Calu3 (cell line): ENCODE results near the gene ANKMY1. TPM values are rescaled to one million over a fixed set of nuclear protein-coding genes. Genes with fewer than 3 reads are reported as not detected.

ENCODE experiments used
- BruUV-seq: library from RNA; stranded (reverse); fragments of 400-500 nt; replicated peaks from 2 replicates; lab custom pipeline; 2021; lab: Mats Ljungman, UMichigan
- CTCF ChIA-PET: fragments of 300-600 bp; sonication (Branson Sonifier 250); formaldehyde crosslinking; loops from one replicate; lab custom pipeline; 2022; ENCODE audit warnings: antibody characterized with exemption; lab: Charles Lee
- DNase-seq: peaks from one replicate; pipeline ENCODE4 v3.0.0; 2022
- H3K27ac Mint-ChIP-seq: one replicate; pipeline ENCODE4 v1.8.0; 2022; ENCODE audit warnings: mixed read lengths; ENCODE audit not compliant: unreplicated experiment
- H3K27me3 Mint-ChIP-seq: one replicate; pipeline ENCODE4 v1.8.0; 2022; ENCODE audit warnings: mixed read lengths; ENCODE audit not compliant: unreplicated experiment
- H3K36me3 Mint-ChIP-seq: one replicate; pipeline ENCODE4 v1.8.0; 2022; ENCODE audit warnings: mild to moderate bottlenecking, moderate library complexity, mixed read lengths; ENCODE audit not compliant: insufficient read depth, unreplicated experiment
- H3K4me1 Mint-ChIP-seq: one replicate; pipeline ENCODE4 v1.8.0; 2022; ENCODE audit warnings: mild to moderate bottlenecking, low read depth, mixed read lengths; ENCODE audit not compliant: unreplicated experiment
- H3K4me3 Mint-ChIP-seq: one replicate; pipeline ENCODE4 v1.8.0; 2022; ENCODE audit warnings: mild to moderate bottlenecking, low read depth, moderate library complexity, mixed read lengths; ENCODE audit not compliant: unreplicated experiment
- H3K9me3 Mint-ChIP-seq: one replicate; pipeline ENCODE4 v1.8.0; 2022; ENCODE audit warnings: low read depth, mixed read lengths; ENCODE audit not compliant: unreplicated experiment
- intact Hi-C: fragments of 100-400 bp; cut with micrococcal nuclease; formaldehyde crosslinking; loops from one replicate; pipeline ENCODE4 v1.10.0; 2022; ENCODE audit not compliant: unreplicated experiment
- total RNA-seq: library from RNA; stranded (reverse); gene quantifications from 2 replicates; pipeline ENCODE4 v1.2.3, GENCODE V29; 2022
- TF ChIP-seq, protein P1 (sequence below): fragments of 200-600 bp; IDR thresholded peaks from one replicate; pipeline ENCODE4 v1.8.0; 2022; ENCODE audit warnings: antibody characterized with exemption; ENCODE audit not compliant: unreplicated experiment

ANKMY1 gene
- total RNA-seq, 1 experiment from 2014 or later: 38.2 TPM

DNA sequence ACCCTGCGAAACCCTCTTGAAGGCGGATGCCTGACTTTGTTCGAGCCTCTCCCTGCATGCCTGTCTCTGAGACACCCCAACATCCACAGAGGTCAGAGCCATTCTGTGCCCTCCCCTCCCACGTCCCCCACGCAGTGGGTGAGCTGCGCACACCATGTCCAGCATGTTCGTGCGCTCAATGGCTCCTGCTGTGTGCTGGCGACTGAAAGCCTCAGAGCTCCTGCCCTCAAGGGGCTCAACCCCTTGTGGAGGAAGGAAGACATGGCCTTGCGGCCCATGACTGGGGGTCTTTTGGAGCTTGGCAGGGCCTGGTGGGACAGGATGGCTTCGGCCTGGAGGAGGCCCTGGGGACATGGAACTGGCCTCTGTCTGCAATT is 45.7 kb downstream of the ANKMY1 start:
- Mint-ChIP-seq H3K4me3 (no peak overlapping the region), H3K27me3 (no peaks in the 10 kb centered on the region), H3K4me1 (peaks cover 12% of the 10 kb centered on the region), H3K9me3 (no peaks in the 10 kb centered on the region), H3K27ac (no peak overlapping the region), H3K36me3 (peaks cover 15% of the 10 kb centered on the region)
- TF ChIP-seq, protein P1, sequence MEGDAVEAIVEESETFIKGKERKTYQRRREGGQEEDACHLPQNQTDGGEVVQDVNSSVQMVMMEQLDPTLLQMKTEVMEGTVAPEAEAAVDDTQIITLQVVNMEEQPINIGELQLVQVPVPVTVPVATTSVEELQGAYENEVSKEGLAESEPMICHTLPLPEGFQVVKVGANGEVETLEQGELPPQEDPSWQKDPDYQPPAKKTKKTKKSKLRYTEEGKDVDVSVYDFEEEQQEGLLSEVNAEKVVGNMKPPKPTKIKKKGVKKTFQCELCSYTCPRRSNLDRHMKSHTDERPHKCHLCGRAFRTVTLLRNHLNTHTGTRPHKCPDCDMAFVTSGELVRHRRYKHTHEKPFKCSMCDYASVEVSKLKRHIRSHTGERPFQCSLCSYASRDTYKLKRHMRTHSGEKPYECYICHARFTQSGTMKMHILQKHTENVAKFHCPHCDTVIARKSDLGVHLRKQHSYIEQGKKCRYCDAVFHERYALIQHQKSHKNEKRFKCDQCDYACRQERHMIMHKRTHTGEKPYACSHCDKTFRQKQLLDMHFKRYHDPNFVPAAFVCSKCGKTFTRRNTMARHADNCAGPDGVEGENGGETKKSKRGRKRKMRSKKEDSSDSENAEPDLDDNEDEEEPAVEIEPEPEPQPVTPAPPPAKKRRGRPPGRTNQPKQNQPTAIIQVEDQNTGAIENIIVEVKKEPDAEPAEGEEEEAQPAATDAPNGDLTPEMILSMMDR: no peak
- DNase-seq: no peak
- CTCF ChIA-PET: no interaction called here
- BruUV-seq: no TSS peak
- intact Hi-C loops: no loop called here

DNA sequence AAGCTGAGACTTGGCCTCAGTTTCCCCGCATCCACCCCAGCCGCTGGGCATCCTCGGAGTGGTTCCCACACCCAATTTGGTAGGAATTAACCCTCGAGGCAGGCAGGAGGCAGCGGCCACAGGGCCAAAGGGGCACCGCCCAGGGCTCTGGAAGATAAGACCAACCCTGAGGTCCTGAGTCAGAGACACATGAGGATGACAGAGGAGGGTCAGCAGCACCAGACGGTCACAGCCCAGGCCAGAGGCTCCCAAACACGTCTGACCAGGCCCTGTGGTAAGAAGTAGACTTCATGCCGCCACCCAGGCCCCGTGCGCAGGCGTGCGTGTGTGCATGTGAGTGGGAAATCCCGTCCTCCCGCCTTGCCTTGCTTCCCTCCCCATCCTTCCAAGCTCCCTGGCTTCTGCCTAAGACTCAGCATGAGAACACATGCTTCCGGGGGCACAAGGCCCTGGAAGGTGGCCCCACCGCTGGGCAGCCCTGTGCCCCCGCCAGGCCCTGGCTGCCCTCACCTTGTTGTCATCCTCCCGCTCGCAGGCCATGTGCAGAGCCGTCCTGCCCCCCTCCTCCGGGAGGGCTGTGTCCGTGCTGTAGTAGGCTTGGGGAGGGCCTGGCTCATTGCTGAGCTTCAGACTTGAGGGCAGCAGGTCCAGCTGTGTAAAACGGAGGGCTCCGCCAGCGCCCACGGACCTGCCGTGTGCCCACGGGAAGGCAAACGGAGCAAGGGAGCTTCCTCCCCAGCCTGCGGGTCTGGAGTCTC is 46.3 kb downstream of the ANKMY1 start:
- no peak overlapping the region for H3K27ac Mint-ChIP-seq
- no peaks in the 10 kb centered on the region for H3K9me3 Mint-ChIP-seq
- H3K4me1 Mint-ChIP-seq: peaks cover 12% of the 10 kb centered on the region
- H3K4me3 Mint-ChIP-seq: no peak overlapping the region
- intact Hi-C loops: no loop called here
- H3K36me3 Mint-ChIP-seq: peaks cover 15% of the 10 kb centered on the region
- no peak for DNase-seq
- no peaks in the 10 kb centered on the region for H3K27me3 Mint-ChIP-seq
- no TSS peak for BruUV-seq
- TF ChIP-seq, protein P1: no peak
- CTCF ChIA-PET: no interaction called here

DNA sequence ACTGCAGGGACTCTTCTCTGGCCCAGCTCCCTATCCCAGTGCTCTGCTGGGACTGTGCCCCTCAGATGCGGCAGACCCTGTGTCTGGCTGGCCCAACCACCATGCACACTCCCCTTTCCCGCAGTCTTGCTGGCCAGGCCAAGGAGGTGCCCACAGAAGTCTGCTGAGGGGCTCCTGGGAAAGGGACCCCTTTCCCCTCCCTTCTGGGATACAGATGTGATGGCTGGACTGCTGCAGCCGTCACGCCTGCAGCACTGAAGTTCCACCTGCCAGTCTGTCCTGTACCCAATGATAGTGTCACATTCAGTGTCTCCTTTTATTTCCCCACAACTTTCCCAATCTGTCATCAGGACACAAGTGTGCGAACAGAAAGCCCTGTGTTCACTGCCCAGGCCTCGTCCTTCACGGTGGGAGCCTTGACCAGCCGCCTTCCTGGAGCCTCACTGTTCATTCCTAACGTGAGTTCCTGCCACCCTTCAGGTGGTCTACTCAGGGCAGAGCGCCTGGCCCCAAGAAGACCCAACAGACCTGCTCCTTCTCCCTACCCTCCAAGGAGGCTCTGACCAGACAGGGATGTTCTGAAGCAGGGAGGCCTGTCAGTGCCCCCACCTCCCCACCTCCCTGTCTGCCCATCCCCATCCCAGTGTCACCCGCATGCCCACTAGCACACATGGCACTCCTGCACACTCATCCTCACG is 47.1 kb downstream of the ANKMY1 start:
- Mint-ChIP-seq H3K4me1 (peaks cover 12% of the 10 kb centered on the region), H3K27me3 (no peaks in the 10 kb centered on the region), H3K4me3 (no peak overlapping the region), H3K9me3 (no peaks in the 10 kb centered on the region), H3K27ac (no peak overlapping the region), H3K36me3 (peaks cover 15% of the 10 kb centered on the region)
- no TSS peak for BruUV-seq
- TF ChIP-seq, protein P1: no peak
- no peak for DNase-seq
- intact Hi-C loops: no loop called here
- CTCF ChIA-PET: no interaction called here

DNA sequence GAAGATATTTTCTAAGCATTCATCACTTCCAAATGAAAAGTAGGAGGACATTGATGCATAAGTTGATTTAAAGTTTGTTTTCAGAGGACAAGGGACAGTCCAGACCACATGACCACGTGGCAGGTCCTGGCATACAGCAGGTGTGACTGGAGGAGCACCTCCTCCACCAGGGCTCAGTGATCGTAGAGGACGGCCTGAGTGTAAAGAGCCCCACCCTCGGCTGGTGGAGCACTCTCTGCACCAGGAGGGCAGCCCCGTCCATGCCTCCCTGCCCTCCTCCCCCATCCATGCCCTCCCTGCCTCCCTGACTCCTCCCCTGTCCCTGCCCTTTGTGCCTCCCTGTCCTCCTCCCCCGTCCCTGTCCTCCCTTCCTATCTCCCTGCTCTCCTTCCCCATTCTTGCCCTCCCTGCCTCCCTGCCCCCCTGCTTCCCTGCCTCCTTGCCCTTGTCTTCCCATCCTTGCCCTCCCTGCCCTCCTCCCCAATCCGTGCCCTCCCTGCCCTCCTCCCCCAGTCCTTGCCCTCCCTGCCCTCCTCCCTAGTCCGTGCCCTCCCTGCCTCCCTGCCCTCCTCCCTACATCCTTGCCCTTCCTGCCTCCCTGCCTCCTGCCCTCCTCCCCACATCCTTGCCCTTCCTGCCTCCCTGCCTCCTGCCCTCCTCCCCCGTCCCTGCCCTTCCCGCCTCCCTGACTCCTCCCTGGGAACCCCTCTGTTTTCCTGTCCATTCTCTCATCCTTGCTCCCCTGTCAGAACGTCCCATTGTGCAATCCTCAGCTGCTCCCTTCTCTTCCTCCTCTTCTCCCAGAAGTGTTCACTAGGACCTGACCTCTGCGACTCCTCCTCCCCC is 47.9 kb downstream of the ANKMY1 start:
- H3K27me3 Mint-ChIP-seq: no peaks in the 10 kb centered on the region
- H3K4me3 Mint-ChIP-seq: no peak overlapping the region
- no peak overlapping the region for H3K27ac Mint-ChIP-seq
- H3K9me3 Mint-ChIP-seq: no peaks in the 10 kb centered on the region
- no peak for DNase-seq
- no TSS peak for BruUV-seq
- intact Hi-C loops: no loop called here
- H3K36me3 Mint-ChIP-seq: peaks cover 17% of the 10 kb centered on the region
- H3K4me1 Mint-ChIP-seq: peaks cover 12% of the 10 kb centered on the region
- TF ChIP-seq, protein P1: no peak
- CTCF ChIA-PET: no interaction called here
